Ishikawa (cell line): ENCODE data around the gene PELO.

Experiments used
- CEBPB ChIP-seq: IDR thresholded peaks from 2 replicates; pipeline ENCODE4 v1.6.1; 2012
- CREB1 ChIP-seq: IDR thresholded peaks from 2 replicates; pipeline ENCODE4 v1.6.1; 2012; ENCODE audit warnings: low read depth
- EGR1 ChIP-seq: IDR thresholded peaks from 2 replicates; pipeline ENCODE4 v1.6.1; 2012
- EP300 ChIP-seq: IDR thresholded peaks from 2 replicates; pipeline ENCODE4 v1.6.1; 2012; ENCODE audit warnings: borderline replicate concordance
- FOXM1 ChIP-seq: IDR thresholded peaks from 2 replicates; pipeline ENCODE4 v1.6.1; 2012; ENCODE audit warnings: low read depth, borderline replicate concordance
- MAX ChIP-seq: IDR thresholded peaks from 2 replicates; pipeline ENCODE4 v1.6.1; 2012
- NFIC ChIP-seq: IDR thresholded peaks from 2 replicates; pipeline ENCODE4 v1.6.1; 2012
- RAD21 ChIP-seq: IDR thresholded peaks from 2 replicates; pipeline ENCODE4 v1.6.1; 2012; ENCODE audit warnings: low read depth
- REST ChIP-seq: IDR thresholded peaks from 2 replicates; pipeline ENCODE4 v1.6.1; 2012; ENCODE audit warnings: low read depth, mild to moderate bottlenecking
- TAF1 ChIP-seq: IDR thresholded peaks from 2 replicates; pipeline ENCODE4 v1.6.1; 2012; ENCODE audit warnings: low read depth, mild to moderate bottlenecking
- TCF12 ChIP-seq: IDR thresholded peaks from 2 replicates; pipeline ENCODE4 v1.6.1; 2012; ENCODE audit warnings: low read depth
- TEAD4 ChIP-seq: IDR thresholded peaks from 2 replicates; pipeline ENCODE4 v1.6.1; 2012
- USF1 ChIP-seq: IDR thresholded peaks from 2 replicates; pipeline ENCODE4 v1.6.1; 2012
- YY1 ChIP-seq: IDR thresholded peaks from 2 replicates; pipeline ENCODE4 v1.6.1; 2012; ENCODE audit warnings: low read depth
- ZBTB7A ChIP-seq: IDR thresholded peaks from 2 replicates; pipeline ENCODE4 v1.6.1; 2012; ENCODE audit warnings: low read depth

The PELO gene

GRCh38 chr5:52804981-52805380 lies 17.3 kb downstream of the PELO start:
- TF ChIP-seq FOXM1 = no peak
- TF ChIP-seq RAD21 = no peak
- TF ChIP-seq ZBTB7A = no peak
- no peak for TF ChIP-seq NFIC
- TF ChIP-seq MAX = no peak
- TF ChIP-seq USF1 = no peak
- no peak for TF ChIP-seq YY1

- TF ChIP-seq CEBPB = no peak
- no peak for TF ChIP-seq EP300
- no peak for TF ChIP-seq CREB1
- no peak for TF ChIP-seq EGR1
- TF ChIP-seq YY1 = no peak
- TF ChIP-seq REST = no peak
- TF ChIP-seq USF1 = no peak
- no peak for TF ChIP-seq NFIC
- TF ChIP-seq TAF1 = no peak
- TF ChIP-seq ZBTB7A = no peak
- TF ChIP-seq MAX = no peak
- no peak for TF ChIP-seq TCF12
- no peak for TF ChIP-seq RAD21
- TF ChIP-seq FOXM1 = no peak
- no peak for TF ChIP-seq TEAD4
These were observed 17.9 kb downstream of the PELO start for GRCh38 chr5:52805615-52806014.

- TF ChIP-seq TAF1 (no peak), EGR1 (no peak), USF1 (no peak), TCF12 (no peak), FOXM1 (no peak), YY1 (no peak), CEBPB (no peak), TEAD4 (no peak), REST (no peak)
These were observed 19.3 kb downstream of the PELO start for GRCh38 chr5:52807037-52807436.

- TF ChIP-seq EP300 (no peak), TAF1 (no peak), FOXM1 (no peak), NFIC (no peak), CEBPB (no peak), USF1 (no peak), YY1 (no peak), TCF12 (no peak), REST (no peak), MAX (no peak), ZBTB7A (no peak), RAD21 (no peak), EGR1 (no peak), CREB1 (no peak), TEAD4 (no peak)
These were observed 20.0 kb downstream of the PELO start for GRCh38 chr5:52807723-52808122.
